A673 (cell line): ENCODE measurements around the gene SLIT1.

Source experiments
- CTCF ChIP-seq: fragments of 300-800, 200-600 bp; sonication (generic); conservative IDR thresholded peaks from 2 replicates; pipeline ENCODE4 v1.5.1; 2017; ENCODE audit warnings: low read depth, mild to moderate bottlenecking, antibody characterized with exemption, low read length, moderate library complexity, mixed read lengths
- EZH2 ChIP-seq: fragments of 200-600 bp; sonication (generic); IDR thresholded peaks from 2 replicates; pipeline ENCODE4 v1.6.1; 2017; ENCODE audit warnings: borderline replicate concordance, low read depth, mild to moderate bottlenecking, mixed read lengths, antibody characterized with exemption, low read length; ENCODE audit not compliant: poor library complexity, severe bottlenecking

GRCh38 chr10:97140049-97140846, 45.5 kb downstream of the SLIT1 start:
- TF ChIP-seq CTCF (no peak), EZH2 (no peak)
